B cell (primary cell): Measurements from ENCODE around the gene EHD1. TPM values are rescaled to one million over a fixed set of nuclear protein-coding genes. Genes with fewer than 3 reads are reported as not detected.

Source experiments
- ATAC-seq: fragments of 200-7000 bp; cut with Tn5 transposase; one replicate; pipeline ENCODE4 v1.10.0; 2021; ENCODE audit warnings: low read depth, mild to moderate bottlenecking, moderate number of reproducible peaks, moderate library complexity
- CTCF ChIA-PET: fragments of 350-600 bp; sonication (Branson Sonifier 250); formaldehyde crosslinking; loops from one replicate; lab custom pipeline; 2021; ENCODE audit warnings: antibody characterized with exemption, inconsistent platforms; lab: Charles Lee
- POLR2A ChIA-PET: fragments of 350-600 bp; sonication (Branson Sonifier 250); formaldehyde crosslinking; loops from one replicate; lab custom pipeline; 2021; ENCODE audit warnings: antibody characterized with exemption; lab: Charles Lee
- DNase-seq: peaks from one replicate; pipeline ENCODE4 v3.0.0; 2013
- H2AFZ ChIP-seq: 2 replicates; pipeline ENCODE4 v1.6.1; 2012; ENCODE audit warnings: mild to moderate bottlenecking, low read depth, low read length; ENCODE audit not compliant: insufficient read depth, poor library complexity, severe bottlenecking
- H3K27ac ChIP-seq, 2 donors: 1 replicate in 1 of 2; 2 replicates in 1 of 2; pipeline ENCODE4 v1.5.1; 2012 to 2013; ENCODE audit warnings: low read length in 2 of 2, mild to moderate bottlenecking in 2 of 2, moderate library complexity in 1 of 2
- H3K27me3 ChIP-seq, 4 experiments: fragments of 200-600 bp in 1 of 4; sonication (generic) in 1 of 4; replicated peaks in 1 of 4; 1 replicate in 2 of 4; 2 replicates in 2 of 4; pipeline versions ENCODE4 v1.6.1 to v1.7.0; 2013 to 2016; ENCODE audit warnings: low read length in 3 of 4, mild to moderate bottlenecking in 2 of 4, mixed read lengths in 1 of 4, moderate library complexity in 1 of 4; ENCODE audit not compliant: insufficient read depth in 4 of 4, control insufficient read depth in 3 of 4; ENCODE audit errors: control extremely low read depth in 1 of 4
- H3K36me3 ChIP-seq, 2 experiments: replicated peaks in 1 of 2; 1 replicate in 1 of 2; 2 replicates in 1 of 2; pipeline versions ENCODE4 v1.6.1 to v1.7.1; 2013; ENCODE audit warnings: low read length in 1 of 2; ENCODE audit not compliant: insufficient read depth in 2 of 2, control insufficient read depth in 1 of 2; ENCODE audit errors: control extremely low read depth in 1 of 2, extremely low read depth in 1 of 2
- H3K4me1 ChIP-seq, 2 donors: fragments of 200-600 bp in 1 of 2; sonication (generic) in 1 of 2; 1 replicate in 1 of 2; 2 replicates in 1 of 2; pipeline versions ENCODE4 v1.5.1 to v1.6.1; 2013 to 2017; ENCODE audit warnings: low read length in 2 of 2; ENCODE audit not compliant: control insufficient read depth in 2 of 2, insufficient read depth in 2 of 2
- H3K4me2 ChIP-seq: replicated peaks from 2 replicates; pipeline ENCODE3; 2012; ENCODE audit warnings: mild to moderate bottlenecking, low read depth, low read length; ENCODE audit not compliant: poor library complexity, severe bottlenecking
- H3K4me3 ChIP-seq, 5 experiments: fragments of 200-600 bp in 1 of 5; sonication (generic) in 1 of 5; 1 replicate in 3 of 5; 2 replicates in 2 of 5; pipeline versions ENCODE4 v1.5.1 to v1.7.0; 2011 to 2016; ENCODE audit warnings: low read length in 4 of 5, mild to moderate bottlenecking in 4 of 5, low read depth in 2 of 5, control low read depth in 1 of 5, moderate library complexity in 1 of 5; ENCODE audit not compliant: insufficient read depth in 1 of 5; ENCODE audit errors: control extremely low read depth in 1 of 5, extremely low read depth in 1 of 5
- H3K79me2 ChIP-seq: fragments of 200-600 bp; sonication (generic); one replicate; pipeline ENCODE4 v1.6.0; 2016; ENCODE audit warnings: low read length; ENCODE audit not compliant: control insufficient read depth, insufficient read depth
- H3K9ac ChIP-seq: fragments of 200-600 bp; sonication (generic); 2 replicates; pipeline ENCODE4 v1.6.1; 2017; ENCODE audit warnings: mild to moderate bottlenecking, low read length, moderate library complexity
- H3K9me3 ChIP-seq, 3 donors: one replicate each; pipeline versions ENCODE4 v1.6.1 to v1.7.1; 2013; ENCODE audit warnings: low read length in 2 of 3; ENCODE audit not compliant: control insufficient read depth in 2 of 3, insufficient read depth in 1 of 3; ENCODE audit errors: control extremely low read depth in 1 of 3
- H4K20me1 ChIP-seq: 2 replicates; pipeline ENCODE4 v1.6.0; 2012; ENCODE audit warnings: mild to moderate bottlenecking, low read length; ENCODE audit not compliant: insufficient read depth, control insufficient read depth, poor library complexity, severe bottlenecking
- H3K27ac Mint-ChIP-seq: one replicate; pipeline ENCODE4 v1.8.0; 2021; ENCODE audit warnings: mixed read lengths
- H3K27me3 Mint-ChIP-seq: one replicate; pipeline ENCODE4 v1.8.0; 2021; ENCODE audit warnings: mixed read lengths
- H3K4me1 Mint-ChIP-seq: one replicate; pipeline ENCODE4 v1.8.0; 2021; ENCODE audit warnings: mixed read lengths
- H3K4me3 Mint-ChIP-seq: one replicate; pipeline ENCODE4 v1.8.0; 2021; ENCODE audit warnings: mixed read lengths
- H3K9me3 Mint-ChIP-seq: one replicate; pipeline ENCODE4 v1.8.0; 2022; ENCODE audit warnings: mixed read lengths; ENCODE audit not compliant: insufficient read depth
- CTCF ChIP-seq: fragments of 200-600 bp; IDR thresholded peaks from one replicate; pipeline ENCODE4 v1.8.0; 2022; ENCODE audit warnings: antibody characterized with exemption, mild to moderate bottlenecking
- EZH2 ChIP-seq: IDR thresholded peaks from 2 replicates; pipeline ENCODE4 v1.6.1; 2012; ENCODE audit warnings: borderline replicate concordance, low read depth, mild to moderate bottlenecking, moderate library complexity, low read length; ENCODE audit not compliant: insufficient read depth, poor library complexity, severe bottlenecking
- WGBS: methylation state at CpG from one replicate; pipeline ENCODE4 v1.1.5; 2013; ENCODE audit warnings: missing lambda C conversion rate; ENCODE audit not compliant: insufficient coverage; 5-methylcytosine and 5-hydroxymethylcytosine counted together
- intact Hi-C: fragments of 100-400 bp; cut with micrococcal nuclease; formaldehyde crosslinking; loops from one replicate; pipeline ENCODE4 v1.10.0; 2022
- polyA plus RNA-seq: library from polyadenylated mRNA; depleted of rRNA; stranded (reverse); fragments of >200 nt; gene quantifications from 2 replicates; pipeline ENCODE4 v1.2.3, GENCODE V29; 2012
- total RNA-seq, 2 donors: library from RNA; stranded (reverse); fragments of 120-200 nt in 1 of 2; gene quantifications; 1 replicate in 1 of 2; 2 replicates in 1 of 2; pipeline versions ENCODE4 v1.2.3 to v1.2.4, GENCODE V29; 2013 to 2022

Gene EHD1
- total and polyA plus RNA-seq, 2 donors (not counting 1 experiment from before 2014, with no cell fraction given): 208 to 280 TPM

- Mint-ChIP-seq H3K27me3 (no peaks in the 10 kb centered on the region), H3K4me1 (peaks cover 41% of the 10 kb centered on the region), H3K4me3 (peak overlapping the region; percentile 90), H3K27ac (peak overlapping the region; percentile 84), H3K9me3 (no peaks in the 10 kb centered on the region)
- peak overlapping the region; percentile 73 for H2AFZ ChIP-seq
- 53% methylated on average over 15 of the region's 15 CpGs for WGBS
- peak overlapping the region; percentile 76 for H3K9ac ChIP-seq
- peaks cover 0 to 50% of the 10 kb centered on the region in 2 experiments for H3K36me3 ChIP-seq
- intact Hi-C loops: loop anchor here (1.0 to 5.0 kb wide), 4 partner anchors 40 to 333 kb away; partner anchors contain the start of genes CDC42BPG and EHD1
- no peaks in the 10 kb centered on the region for H3K27me3 ChIP-seq
- DNase-seq: peak; percentile 32
- peak overlapping the region; percentile 94 for H3K4me2 ChIP-seq
- peaks cover 11% of the 10 kb centered on the region for H4K20me1 ChIP-seq
- no peaks in the 10 kb centered on the region for H3K9me3 ChIP-seq
- ChIA-PET CTCF (interaction anchor here (0.6 to 7.3 kb wide), 8 partner anchors 9 to 60 kb away, joined by 3 to 73 read pairs (median 4); partner anchors contain the start of genes CDC42BPG and RASGRP2), POLR2A (interaction anchor here (0.7 to 4.9 kb wide), 4 partner anchors 9 to 60 kb away, joined by 3 to 40 read pairs (median 6); partner anchors contain the start of gene RASGRP2)
- H3K79me2 ChIP-seq: peaks cover 76% of the 10 kb centered on the region
- H3K4me3 ChIP-seq: peak overlapping the region; percentile 54 to 96 (median 67)
- TF ChIP-seq CTCF: no peak
- no peak for ATAC-seq
- H3K27ac ChIP-seq: peak overlapping the region; percentile 74 to 82
- peaks cover 43 to 51% of the 10 kb centered on the region in 2 donors for H3K4me1 ChIP-seq
Measured at GRCh38 chr11:64803846-64804345, 74.5 kb downstream of the EHD1 start.

GRCh38 chr11:64803158-64803845 lies 75.1 kb downstream of the EHD1 start, which contains the start of gene MAP4K2:
Gene MAP4K2, minus strand, starts transcription at chr11:64803214. Its CDS starts 65 bp downstream, at chr11:64803149.
- no peaks in the 10 kb centered on the region for H3K9me3 ChIP-seq

More at GRCh38 chr11:64803158-64803845, 75.1 kb downstream of the EHD1 start, which contains the start of gene MAP4K2:
- peak within 1 kb of the TSS; percentile 98 for H3K4me2 ChIP-seq
- ATAC-seq: peak; percentile 83
- peaks cover 0 to 54% of the 10 kb centered on the region in 2 experiments for H3K36me3 ChIP-seq
- intact Hi-C loops: loop anchor here (1.0 to 5.0 kb wide), 4 partner anchors 41 to 334 kb away; partner anchors contain the start of genes CDC42BPG and EHD1
- H4K20me1 ChIP-seq: peaks cover 11% of the 10 kb centered on the region
- peak within 1 kb of the TSS; percentile 76 for H3K9ac ChIP-seq
- WGBS: under 1% methylated on average over 53 of the region's 58 CpGs
- no peak for TF ChIP-seq CTCF
- TF ChIP-seq EZH2: no peak
- peak within 1 kb of the TSS; percentile 90 for H3K4me3 Mint-ChIP-seq
- H3K9me3 Mint-ChIP-seq: no peaks in the 10 kb centered on the region
- peaks cover 75% of the 10 kb centered on the region for H3K79me2 ChIP-seq
- H3K4me3 ChIP-seq: peak within 1 kb of the TSS; percentile 66 to 96 (median 71)
- no peaks in the 10 kb centered on the region for H3K27me3 Mint-ChIP-seq
- H2AFZ ChIP-seq: peak within 1 kb of the TSS; percentile 73
- DNase-seq: peak; percentile 90
- ChIA-PET CTCF (interaction anchor here (0.6 to 7.3 kb wide), 7 partner anchors 10 to 60 kb away, joined by 3 to 73 read pairs (median 4); partner anchors contain the start of genes CDC42BPG, RASGRP2 and SF1), POLR2A (interaction anchor here (0.7 to 4.9 kb wide), 6 partner anchors 8 to 59 kb away, joined by 3 to 40 read pairs (median 8); partner anchors contain the start of genes RASGRP2 and SF1)
- peaks cover 45% of the 10 kb centered on the region for H3K4me1 Mint-ChIP-seq
- H3K27ac ChIP-seq: peak within 1 kb of the TSS; percentile 74 to 90
- no peaks in the 10 kb centered on the region for H3K27me3 ChIP-seq
- peak within 1 kb of the TSS; percentile 92 for H3K27ac Mint-ChIP-seq
- peaks cover 46 to 54% of the 10 kb centered on the region in 2 donors for H3K4me1 ChIP-seq
